ENCODE measurements around the gene SLC66A2.

SLC66A2 gene

DNA sequence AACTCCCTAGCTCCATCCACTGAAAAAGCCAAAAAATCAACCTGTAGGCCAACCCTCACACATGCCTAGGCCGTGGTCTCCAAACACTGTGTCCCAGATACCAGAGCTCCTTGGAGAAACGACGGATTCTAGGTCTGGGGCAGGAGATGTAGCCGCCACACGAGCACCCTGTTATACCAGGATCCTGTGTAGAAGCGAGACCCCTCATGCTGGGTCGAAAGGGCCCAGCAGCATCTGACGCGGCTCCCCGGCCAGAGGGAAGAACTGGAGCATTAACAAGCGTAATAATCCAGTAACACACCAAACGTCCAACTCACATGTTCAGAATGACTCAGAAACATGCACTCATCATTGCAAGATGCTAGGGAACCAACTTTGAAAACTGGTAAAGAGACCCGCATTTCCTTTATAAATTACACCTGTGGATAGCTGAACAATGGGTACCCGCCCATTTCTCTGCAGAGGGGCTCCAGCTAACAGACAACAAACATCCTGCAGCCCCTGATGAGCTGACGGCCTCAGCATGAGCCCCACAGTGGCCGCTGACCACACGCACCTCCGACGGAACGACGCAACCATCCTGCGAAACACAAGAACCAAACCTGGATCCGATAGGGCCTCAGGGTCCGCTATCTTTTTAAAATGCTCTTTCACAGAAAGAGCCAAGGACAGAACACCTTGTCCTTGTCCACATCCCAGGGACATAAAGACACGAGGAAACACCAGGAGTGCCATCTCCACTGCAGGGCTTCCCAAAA lies 14.2 kb downstream of the SLC66A2 start:
- DNase-seq (ENCODE audit: low spot score) = no peak

GRCh38 chr18:79936641-79937040 lies 14.8 kb downstream of the SLC66A2 start:
- no peak for DNase-seq (ENCODE audit: low spot score)

- no peak for DNase-seq (ENCODE audit: low spot score)
Observed at GRCh38 chr18:79935925-79936324, 15.5 kb downstream of the SLC66A2 start.

- DNase-seq (ENCODE audit: low spot score) = no peak
Observed at GRCh38 chr18:79935499-79935898, 16.0 kb downstream of the SLC66A2 start.

DNA sequence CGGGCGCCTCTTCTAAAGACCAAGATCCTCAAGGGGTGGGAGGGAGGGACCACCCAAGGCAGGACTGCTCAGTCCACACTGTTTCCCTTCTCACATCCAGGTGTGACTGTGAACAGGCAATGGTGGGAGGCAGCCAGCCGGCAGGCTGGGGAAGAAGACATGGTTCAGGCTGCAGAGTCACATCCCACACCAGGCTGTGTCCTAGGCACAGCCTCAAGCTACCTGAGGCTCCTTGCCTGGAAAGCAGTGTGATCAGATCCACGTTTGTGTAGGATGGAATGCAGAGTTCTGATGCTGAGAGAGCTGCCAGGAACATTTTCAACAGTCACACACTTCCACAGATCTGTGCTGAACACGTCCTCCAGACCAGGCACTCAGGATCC lies 16.4 kb downstream of the SLC66A2 start:
- DNase-seq (ENCODE audit: low spot score) = no peak

DNA sequence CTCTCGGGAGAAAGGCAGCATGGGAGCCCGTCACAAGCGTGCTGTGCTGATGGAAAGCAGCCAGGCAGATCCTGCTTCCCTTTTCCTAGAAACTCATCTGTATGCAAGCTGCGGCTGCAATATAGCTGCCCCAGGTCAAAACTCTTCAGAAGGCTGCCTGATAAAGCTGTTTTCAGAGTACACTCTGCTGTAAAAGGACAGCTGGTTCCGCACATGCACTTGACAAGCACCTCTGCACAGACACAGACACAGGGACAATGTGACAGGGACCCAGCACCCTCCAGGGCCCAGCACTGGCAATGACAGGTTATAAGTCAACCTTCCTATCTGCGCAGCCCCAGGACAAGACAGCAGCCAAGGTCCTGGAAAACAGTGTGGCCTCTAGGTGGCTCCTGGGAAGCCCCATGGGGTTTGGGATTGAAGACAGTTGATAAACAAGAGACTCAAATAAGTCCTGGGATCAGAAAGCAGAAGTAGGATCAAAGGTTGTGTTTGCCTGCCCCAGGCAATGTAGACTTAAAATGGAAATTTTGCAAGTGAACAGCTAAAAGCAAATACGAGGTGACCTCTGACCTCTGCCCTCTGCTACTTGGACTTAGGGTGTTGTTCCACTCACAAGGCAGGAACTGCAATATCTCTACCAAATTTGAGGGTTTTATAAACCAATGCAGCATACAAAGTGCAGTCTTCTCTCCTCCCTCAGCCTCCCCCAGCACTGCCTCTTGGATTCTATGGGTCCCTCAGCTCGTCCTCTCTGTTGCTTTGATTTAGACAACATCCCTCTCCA lies 16.9 kb downstream of the SLC66A2 start:
- no peak for DNase-seq (ENCODE audit: low spot score)

DNA sequence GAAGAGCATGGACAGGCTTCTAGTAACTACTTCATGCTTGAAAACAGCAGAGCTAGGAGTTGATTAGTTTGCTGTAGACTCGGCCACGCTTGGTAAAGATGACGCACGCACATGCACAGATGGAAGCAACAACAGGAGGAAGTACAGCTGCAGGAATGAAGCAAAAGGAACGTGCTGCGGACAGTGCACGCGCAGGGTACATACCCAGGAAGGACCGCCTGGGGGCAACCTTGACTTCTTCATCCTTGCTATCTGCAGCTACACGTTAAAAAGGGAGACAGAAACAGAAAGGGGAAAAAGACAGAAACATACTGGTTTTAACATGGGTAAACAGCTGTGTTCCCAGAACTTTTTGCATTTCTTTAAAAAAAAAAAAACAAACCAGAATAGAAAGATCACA lies 17.7 kb downstream of the SLC66A2 start:
- DNase-seq (ENCODE audit: low spot score) = no peak

- DNase-seq (ENCODE audit: low spot score) = no peak
Observed at GRCh38 chr18:79932907-79933306, 18.5 kb downstream of the SLC66A2 start.

GRCh38 chr18:79931475-79931874 lies 20.0 kb downstream of the SLC66A2 start:
- no peak for DNase-seq (ENCODE audit: low spot score)

- no peak for DNase-seq (ENCODE audit: low spot score)
Observed at GRCh38 chr18:79930020-79930642, 21.3 kb downstream of the SLC66A2 start.

DNA sequence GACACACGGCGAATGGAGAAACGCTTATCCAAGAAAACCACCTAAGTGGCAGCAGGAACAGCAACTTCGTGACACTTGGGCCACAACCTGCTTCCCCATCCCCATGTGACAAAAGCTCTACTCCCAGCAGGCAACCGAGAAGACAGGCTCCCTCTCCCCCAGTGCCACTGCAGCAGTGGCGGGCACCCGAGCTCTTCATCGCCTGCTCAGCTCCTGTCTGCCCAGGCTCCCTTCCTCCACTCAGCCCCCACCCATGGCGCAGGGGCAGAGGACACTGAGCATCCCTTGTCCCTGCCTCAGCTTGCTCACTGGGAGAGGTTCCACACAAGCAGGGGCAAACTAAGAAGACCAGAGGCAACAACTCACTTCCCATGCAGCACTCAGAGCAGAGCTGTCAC lies 22.9 kb downstream of the SLC66A2 start:
- DNase-seq (ENCODE audit: low spot score) = no peak

GRCh38 chr18:79927607-79928562 lies 23.6 kb downstream of the SLC66A2 start:
- DNase-seq (ENCODE audit: low spot score) = no peak

DNA sequence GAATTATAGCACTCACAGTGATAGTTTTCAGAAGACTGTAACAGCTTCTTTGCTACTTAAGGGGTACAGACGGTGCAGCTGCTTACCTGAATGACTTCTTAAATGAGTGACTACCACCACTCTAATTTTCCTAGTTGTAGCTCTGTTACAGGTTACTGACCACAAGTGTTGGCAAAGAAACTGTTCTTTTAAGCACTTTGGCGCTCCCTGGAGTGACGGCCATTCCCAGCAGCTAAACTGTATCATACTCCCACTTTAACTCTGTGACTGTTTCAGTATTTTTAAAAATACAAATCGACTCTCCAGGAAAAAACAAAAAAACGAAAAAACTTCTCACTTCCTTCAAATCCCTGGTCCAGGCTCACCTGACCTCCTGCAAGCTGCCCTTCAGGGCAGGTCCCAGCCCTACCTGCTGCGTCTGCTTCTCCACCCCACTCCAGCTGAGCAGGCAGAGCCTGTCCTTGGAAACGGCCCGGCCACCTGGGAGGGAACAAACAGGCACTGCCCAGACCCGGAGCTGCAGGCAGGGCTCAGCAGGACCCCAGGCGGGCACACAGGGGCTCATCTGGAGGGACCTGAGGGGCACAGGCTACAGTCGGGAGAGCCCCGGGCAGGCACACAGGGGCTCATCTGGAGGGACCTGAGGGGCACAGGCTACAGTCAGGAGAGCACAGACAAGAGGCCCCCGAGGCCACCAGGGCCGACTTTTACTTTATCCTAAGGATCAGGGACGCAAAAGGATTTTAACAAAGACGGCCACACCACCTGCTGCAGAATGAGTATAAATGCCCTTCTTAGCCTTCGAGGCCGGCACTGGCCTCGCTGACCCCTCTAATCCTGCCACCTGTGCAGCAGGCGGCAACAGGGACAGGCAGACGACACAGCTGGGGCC lies 24.5 kb downstream of the SLC66A2 start:
- DNase-seq (ENCODE audit: low spot score) = no peak

GRCh38 chr18:79926306-79926705 lies 25.1 kb downstream of the SLC66A2 start:
- DNase-seq (ENCODE audit: low spot score) = no peak

- DNase-seq (ENCODE audit: low spot score) = no peak
Observed at GRCh38 chr18:79924814-79925731, 26.4 kb downstream of the SLC66A2 start.

DNA sequence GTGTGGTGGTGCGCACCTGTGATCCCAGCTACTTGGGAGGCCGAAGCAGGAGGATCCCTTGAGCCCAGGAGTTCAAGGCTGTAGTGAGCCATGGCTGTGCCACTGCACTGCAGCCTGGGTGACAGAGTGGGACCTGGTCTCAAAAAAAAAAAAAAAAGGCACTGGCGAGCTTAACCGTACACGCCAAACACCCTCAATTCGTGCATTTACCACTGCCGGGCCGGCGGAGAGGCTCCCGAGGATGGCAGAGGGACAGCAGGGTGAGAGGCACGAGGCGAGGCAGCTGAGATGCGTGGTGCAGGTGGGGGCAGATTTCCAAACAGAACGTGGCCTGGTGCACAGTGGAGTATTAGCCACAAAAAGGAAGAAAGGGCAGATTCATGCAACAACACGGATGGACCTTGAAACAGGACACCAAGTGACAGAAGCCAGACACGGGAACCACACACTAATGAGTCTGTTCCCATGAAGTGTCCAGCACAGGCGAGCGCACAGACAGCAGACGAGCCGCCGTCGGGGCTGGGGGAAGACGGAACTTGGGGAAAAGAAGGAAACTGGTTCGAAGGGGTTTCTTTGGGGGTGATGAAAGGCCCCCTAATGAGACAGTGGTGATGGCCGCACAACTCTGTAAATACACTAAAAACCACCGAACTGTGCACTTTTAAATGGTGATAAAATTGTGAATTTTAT lies 27.4 kb downstream of the SLC66A2 start:
- DNase-seq (ENCODE audit: low spot score) = no peak

GRCh38 chr18:79922971-79923411 lies 28.5 kb downstream of the SLC66A2 start:
- DNase-seq (ENCODE audit: low spot score) = no peak

- no peak for DNase-seq (ENCODE audit: low spot score)
Observed at GRCh38 chr18:79921984-79922965, 29.2 kb downstream of the SLC66A2 start.

Measured in germinal center (tissue), 1 donor.